ENCODE measurements around the gene KRTAP3-3. TPM values are rescaled to one million over a fixed set of nuclear protein-coding genes. Genes with fewer than 3 reads are reported as not detected.

KRTAP3-3 gene
- total RNA-seq, 1 donor from 2014 or later: not detected

- no peaks in the 10 kb centered on the region for H3K4me1 ChIP-seq
- no peak within 1 kb of the TSS for H3K27ac ChIP-seq
- intact Hi-C loops (cut with DNase I): no loop called here
- DNase-seq (no peak), ATAC-seq (no peak)
- H3K36me3 ChIP-seq: no peaks in the 10 kb centered on the region
- TF ChIP-seq, protein P1, sequence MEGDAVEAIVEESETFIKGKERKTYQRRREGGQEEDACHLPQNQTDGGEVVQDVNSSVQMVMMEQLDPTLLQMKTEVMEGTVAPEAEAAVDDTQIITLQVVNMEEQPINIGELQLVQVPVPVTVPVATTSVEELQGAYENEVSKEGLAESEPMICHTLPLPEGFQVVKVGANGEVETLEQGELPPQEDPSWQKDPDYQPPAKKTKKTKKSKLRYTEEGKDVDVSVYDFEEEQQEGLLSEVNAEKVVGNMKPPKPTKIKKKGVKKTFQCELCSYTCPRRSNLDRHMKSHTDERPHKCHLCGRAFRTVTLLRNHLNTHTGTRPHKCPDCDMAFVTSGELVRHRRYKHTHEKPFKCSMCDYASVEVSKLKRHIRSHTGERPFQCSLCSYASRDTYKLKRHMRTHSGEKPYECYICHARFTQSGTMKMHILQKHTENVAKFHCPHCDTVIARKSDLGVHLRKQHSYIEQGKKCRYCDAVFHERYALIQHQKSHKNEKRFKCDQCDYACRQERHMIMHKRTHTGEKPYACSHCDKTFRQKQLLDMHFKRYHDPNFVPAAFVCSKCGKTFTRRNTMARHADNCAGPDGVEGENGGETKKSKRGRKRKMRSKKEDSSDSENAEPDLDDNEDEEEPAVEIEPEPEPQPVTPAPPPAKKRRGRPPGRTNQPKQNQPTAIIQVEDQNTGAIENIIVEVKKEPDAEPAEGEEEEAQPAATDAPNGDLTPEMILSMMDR (IDR thresholded peaks at IDR 0.05): no peak
- H3K9me3 ChIP-seq: no peaks in the 10 kb centered on the region
- H3K4me3 ChIP-seq: no peak within 1 kb of the TSS
- no peaks in the 10 kb centered on the region for H3K27me3 ChIP-seq (ENCODE audit: low read depth)
Measured at GRCh38 chr17:41026715-41027471, 32.9 kb upstream of the KRTAP3-3 start, which contains the start of gene KRTAP1-5. TSS of gene KRTAP1-5 (minus strand) at chr17:41027208. CDS start at chr17:41027155, 53 bp downstream.

DNA sequence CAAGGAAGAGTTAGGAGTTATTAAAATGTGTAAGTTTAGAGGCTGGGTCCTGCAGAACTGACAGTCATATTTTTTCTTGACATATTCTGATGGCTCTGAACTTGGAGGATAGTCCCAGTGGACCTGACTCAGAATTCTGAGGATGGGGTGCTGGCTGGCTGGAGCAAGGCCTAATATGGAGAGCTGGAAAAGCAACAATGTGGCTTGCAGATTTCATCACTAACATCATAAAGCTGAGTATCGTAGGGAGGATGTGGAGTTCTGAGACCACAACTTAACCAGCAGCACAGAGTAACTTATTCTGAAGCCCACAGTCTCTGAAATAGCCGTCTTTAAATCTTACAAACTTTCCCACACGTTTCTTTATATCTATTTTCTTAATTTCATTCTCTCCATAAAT is 30.7 kb upstream of the KRTAP3-3 start:
- TF ChIP-seq, protein P1 (IDR thresholded peaks at IDR 0.05): no peak
- Histone ChIP-seq H3K27ac (no peak overlapping the region), H3K9me3 (no peaks in the 10 kb centered on the region), H3K4me3 (no peak overlapping the region), H3K27me3 (ENCODE audit: low read depth) (no peaks in the 10 kb centered on the region), H3K36me3 (no peaks in the 10 kb centered on the region), H3K4me1 (no peaks in the 10 kb centered on the region)
- intact Hi-C loops (cut with DNase I): no loop called here
- no peak for DNase-seq
- no peak for ATAC-seq

- intact Hi-C loops (cut with DNase I): no loop called here
- Histone ChIP-seq H3K4me1 (no peaks in the 10 kb centered on the region), H3K36me3 (no peaks in the 10 kb centered on the region), H3K27me3 (ENCODE audit: low read depth) (no peaks in the 10 kb centered on the region), H3K9me3 (no peaks in the 10 kb centered on the region), H3K4me3 (no peak overlapping the region), H3K27ac (no peak overlapping the region)
- no peak for ATAC-seq
- DNase-seq: no peak
- TF ChIP-seq, protein P1 (IDR thresholded peaks at IDR 0.05): no peak
Measured at GRCh38 chr17:41020336-41020735, 26.4 kb upstream of the KRTAP3-3 start.

DNA sequence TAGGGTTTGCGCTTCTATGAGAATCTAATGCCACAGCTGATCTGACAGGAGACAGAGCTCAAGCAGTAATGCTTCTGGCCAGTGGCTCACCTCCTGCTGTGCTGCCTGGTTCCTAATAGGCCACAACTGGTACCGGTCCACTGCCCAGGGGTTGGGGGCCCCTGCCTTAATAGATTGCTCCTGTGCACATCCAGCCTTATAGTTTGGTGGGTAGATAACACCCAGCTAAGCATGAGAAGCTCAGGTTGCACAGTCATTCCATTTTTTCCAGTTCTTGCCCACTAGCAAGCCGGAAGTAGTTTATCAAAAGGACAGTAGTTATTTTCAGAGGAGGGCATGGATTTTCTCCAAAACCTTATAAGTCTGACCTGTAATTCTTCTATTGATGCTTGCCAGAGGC is 25.5 kb upstream of the KRTAP3-3 start:
- Histone ChIP-seq H3K27me3 (ENCODE audit: low read depth) (no peaks in the 10 kb centered on the region), H3K36me3 (no peaks in the 10 kb centered on the region), H3K27ac (no peak overlapping the region), H3K4me3 (no peak overlapping the region), H3K4me1 (no peaks in the 10 kb centered on the region), H3K9me3 (no peaks in the 10 kb centered on the region)
- DNase-seq (no peak), ATAC-seq (no peak)
- TF ChIP-seq, protein P1 (IDR thresholded peaks at IDR 0.05): no peak
- intact Hi-C loops (cut with DNase I): no loop called here

GRCh38 chr17:41018541-41018940 is 24.6 kb upstream of the KRTAP3-3 start:
- H3K36me3 ChIP-seq: no peaks in the 10 kb centered on the region
- TF ChIP-seq, protein P1 (IDR thresholded peaks at IDR 0.05): no peak
- intact Hi-C loops (cut with DNase I): no loop called here
- ATAC-seq: no peak
- H3K27ac ChIP-seq: no peak overlapping the region
- no peak for DNase-seq
- H3K4me3 ChIP-seq: no peak overlapping the region
- H3K4me1 ChIP-seq: no peaks in the 10 kb centered on the region
- no peaks in the 10 kb centered on the region for H3K27me3 ChIP-seq (ENCODE audit: low read depth)
- no peaks in the 10 kb centered on the region for H3K9me3 ChIP-seq

All from lower lobe of right lung (tissue), 2 donors.